Activated CD8-positive, alpha-beta memory T cell treated with anti-CD3 and anti-CD28 coated beads, Interleukin-2, amount 10 ng/mL, durations not matched to agents 7 days and 5 days (primary cell): ENCODE measurements around the gene TEX12. TPM values are rescaled to one million over a fixed set of nuclear protein-coding genes. Genes with fewer than 3 reads are reported as not detected.
"Not testable (repeated sequence)": the region's sequence is repeated elsewhere in the genome, so short reads cannot be mapped to it uniquely, and the experiment has no call there.

ENCODE experiments used
- ATAC-seq: fragments of 150-1000 bp; cut with Tn5 transposase; one replicate; pipeline ENCODE4 v1.10.0; 2021; ENCODE audit warnings: moderate library complexity
- CTCF ChIA-PET: fragments of 350-600 bp; sonication (Branson Sonifier 250); formaldehyde crosslinking; loops from one replicate; lab custom pipeline; 2021; ENCODE audit warnings: antibody characterized with exemption; lab: Charles Lee
- DNase-seq: peaks from one replicate; pipeline ENCODE4 v3.0.0-alpha.2; 2020
- H3K27ac Mint-ChIP-seq: one replicate; pipeline ENCODE4 v1.8.0; 2021; ENCODE audit warnings: mild to moderate bottlenecking, mixed read lengths
- H3K27me3 Mint-ChIP-seq: one replicate; pipeline ENCODE4 v1.8.0; 2021; ENCODE audit warnings: mixed read lengths
- H3K36me3 Mint-ChIP-seq: one replicate; pipeline ENCODE4 v1.8.0; 2021; ENCODE audit warnings: mild to moderate bottlenecking, mixed read lengths
- H3K4me1 Mint-ChIP-seq: one replicate; pipeline ENCODE4 v1.8.0; 2021; ENCODE audit warnings: mixed read lengths
- H3K4me3 Mint-ChIP-seq: one replicate; pipeline ENCODE4 v1.8.0; 2021; ENCODE audit warnings: mild to moderate bottlenecking, moderate library complexity, mixed read lengths
- H3K9me3 Mint-ChIP-seq: one replicate; pipeline ENCODE4 v1.8.0; 2022; ENCODE audit warnings: low read depth, mixed read lengths
- total RNA-seq, 2 experiments: library from RNA; stranded (reverse); gene quantifications; one replicate each; pipeline ENCODE4 v1.2.3, GENCODE V29; 2021

TEX12 gene
- total RNA-seq, 2 experiments from 2014 or later: not detected

GRCh38 chr11:112156956-112157766 is 10.0 kb upstream of the TEX12 start:
- Mint-ChIP-seq H3K27me3 (peaks cover 19% of the 10 kb centered on the region), H3K4me3 (no peak overlapping the region), H3K9me3 (no peaks in the 10 kb centered on the region), H3K4me1 (peaks cover 2% of the 10 kb centered on the region), H3K27ac (no peak overlapping the region), H3K36me3 (no peaks in the 10 kb centered on the region)
- no peak for DNase-seq
- CTCF ChIA-PET: interaction anchor here (1.2 kb wide), 1 partner anchor 37 kb away, joined by 3 read pairs; no protein-coding TSS in a partner anchor
- no peak for ATAC-seq

- peaks cover 28% of the 10 kb centered on the region for H3K27me3 Mint-ChIP-seq
- DNase-seq (no peak), ATAC-seq (no peak)
- CTCF ChIA-PET: no interaction called here
- no peaks in the 10 kb centered on the region for H3K9me3 Mint-ChIP-seq
- H3K36me3 Mint-ChIP-seq: no peaks in the 10 kb centered on the region
- H3K4me3 Mint-ChIP-seq: no peak overlapping the region
- H3K27ac Mint-ChIP-seq: no peak overlapping the region
- H3K4me1 Mint-ChIP-seq: peaks cover 2% of the 10 kb centered on the region
Measured at GRCh38 chr11:112159098-112160065, 7.8 kb upstream of the TEX12 start.

GRCh38 chr11:112160091-112160848 is 6.9 kb upstream of the TEX12 start:
- H3K4me3 Mint-ChIP-seq: no peak overlapping the region
- H3K4me1 Mint-ChIP-seq: peaks cover 2% of the 10 kb centered on the region
- CTCF ChIA-PET: no interaction called here
- ATAC-seq (no peak), DNase-seq (no peak)
- no peaks in the 10 kb centered on the region for H3K36me3 Mint-ChIP-seq
- H3K27ac Mint-ChIP-seq: no peak overlapping the region
- no peaks in the 10 kb centered on the region for H3K9me3 Mint-ChIP-seq
- peaks cover 32% of the 10 kb centered on the region for H3K27me3 Mint-ChIP-seq

GRCh38 chr11:112161012-112161411 is 6.2 kb upstream of the TEX12 start:
- no peaks in the 10 kb centered on the region for H3K9me3 Mint-ChIP-seq
- peaks cover 33% of the 10 kb centered on the region for H3K27me3 Mint-ChIP-seq
- DNase-seq: no peak
- CTCF ChIA-PET: no interaction called here
- ATAC-seq: no peak
- H3K27ac Mint-ChIP-seq: no peak overlapping the region
- peaks cover 2% of the 10 kb centered on the region for H3K4me1 Mint-ChIP-seq
- no peaks in the 10 kb centered on the region for H3K36me3 Mint-ChIP-seq
- no peak overlapping the region for H3K4me3 Mint-ChIP-seq

- ATAC-seq, H3K4me3 Mint-ChIP-seq, CTCF ChIA-PET, H3K9me3 Mint-ChIP-seq, DNase-seq, H3K4me1 Mint-ChIP-seq, H3K36me3 Mint-ChIP-seq, H3K27ac Mint-ChIP-seq: not testable (repeated sequence)
- peaks cover 33% of the 10 kb centered on the region for H3K27me3 Mint-ChIP-seq
Measured at GRCh38 chr11:112162200-112162599, 5.0 kb upstream of the TEX12 start.

GRCh38 chr11:112162761-112163546 is 4.2 kb upstream of the TEX12 start:
- CTCF ChIA-PET: interaction anchor here (0.5 to 1.2 kb wide), 2 partner anchors 16 to 118 kb away, joined by 3 read pairs; no protein-coding TSS in a partner anchor
- Mint-ChIP-seq H3K4me1 (no peaks in the 10 kb centered on the region), H3K27me3 (peaks cover 33% of the 10 kb centered on the region), H3K4me3 (no peak overlapping the region), H3K36me3 (no peaks in the 10 kb centered on the region), H3K9me3 (no peaks in the 10 kb centered on the region), H3K27ac (no peak overlapping the region)
- ATAC-seq: no peak
- DNase-seq: no peak

GRCh38 chr11:112163875-112164685 is 3.1 kb upstream of the TEX12 start, which contains the start of gene IL18:
IL18 (minus strand) TSS chr11:112164094; CDS start chr11:112155053, 9,041 bp downstream.
- ATAC-seq: no peak
- CTCF ChIA-PET: interaction anchor here (1.2 kb wide), 1 partner anchor 117 kb away, joined by 3 read pairs; no protein-coding TSS in a partner anchor
- Mint-ChIP-seq H3K4me3 (peak within 1 kb of the TSS; percentile 34), H3K9me3 (no peaks in the 10 kb centered on the region), H3K4me1 (no peaks in the 10 kb centered on the region), H3K27me3 (peaks cover 33% of the 10 kb centered on the region), H3K36me3 (no peaks in the 10 kb centered on the region), H3K27ac (no peak within 1 kb of the TSS)
- DNase-seq: no peak

GRCh38 chr11:112165049-112165448 is 2.1 kb upstream of the TEX12 start:
- CTCF ChIA-PET: no interaction called here
- H3K9me3 Mint-ChIP-seq: no peaks in the 10 kb centered on the region
- peaks cover 30% of the 10 kb centered on the region for H3K27me3 Mint-ChIP-seq
- H3K27ac Mint-ChIP-seq: no peak overlapping the region
- H3K36me3 Mint-ChIP-seq: no peaks in the 10 kb centered on the region
- H3K4me1 Mint-ChIP-seq: no peaks in the 10 kb centered on the region
- no peak for ATAC-seq
- no peak for DNase-seq
- H3K4me3 Mint-ChIP-seq: no peak overlapping the region

GRCh38 chr11:112166562-112166961 is 610 bp upstream of the TEX12 start:
- Mint-ChIP-seq H3K4me3 (no peak overlapping the region), H3K9me3 (no peaks in the 10 kb centered on the region), H3K36me3 (no peaks in the 10 kb centered on the region), H3K4me1 (no peaks in the 10 kb centered on the region), H3K27me3 (peaks cover 22% of the 10 kb centered on the region), H3K27ac (no peak overlapping the region)
- ATAC-seq (no peak), DNase-seq (no peak)
- CTCF ChIA-PET: interaction anchor here (1.6 kb wide), 1 partner anchor 9 kb away, joined by 4 read pairs; the partner anchor contains the start of gene BCO2

GRCh38 chr11:112172362-112172994 is 5.3 kb downstream of the TEX12 start:
- CTCF ChIA-PET: no interaction called here
- DNase-seq (no peak), ATAC-seq (no peak)
- no peaks in the 10 kb centered on the region for H3K36me3 Mint-ChIP-seq
- peaks cover 18% of the 10 kb centered on the region for H3K27me3 Mint-ChIP-seq
- no peaks in the 10 kb centered on the region for H3K9me3 Mint-ChIP-seq
- H3K4me3 Mint-ChIP-seq: no peak overlapping the region
- peaks cover 11% of the 10 kb centered on the region for H3K4me1 Mint-ChIP-seq
- no peak overlapping the region for H3K27ac Mint-ChIP-seq

- ATAC-seq: no peak
- peaks cover 11% of the 10 kb centered on the region for H3K4me1 Mint-ChIP-seq
- CTCF ChIA-PET: no interaction called here
- peaks cover 20% of the 10 kb centered on the region for H3K27me3 Mint-ChIP-seq
- H3K9me3 Mint-ChIP-seq: no peaks in the 10 kb centered on the region
- DNase-seq: no peak
- no peak overlapping the region for H3K4me3 Mint-ChIP-seq
- no peak overlapping the region for H3K27ac Mint-ChIP-seq
- no peaks in the 10 kb centered on the region for H3K36me3 Mint-ChIP-seq
Measured at GRCh38 chr11:112173152-112173551, 6.0 kb downstream of the TEX12 start.
